Measurements from ENCODE around the gene UBXN2A.

Gene UBXN2A

GRCh38 chr2:23939987-23940717 is at the start of gene UBXN2A:
UBXN2A (plus strand) TSS chr2:23940463; CDS start chr2:23958315, 17,852 bp downstream.
- peak; percentile 45 to 66 for DNase-seq (ENCODE audit: low read depth in 2 of 2)

- DNase-seq (ENCODE audit: low read depth in 2 of 2): no peak
Observed at GRCh38 chr2:23900133-23900532, 40.1 kb upstream of the UBXN2A start.

- no peak for DNase-seq (ENCODE audit: low read depth in 2 of 2)
Observed at GRCh38 chr2:23900541-23901322, 39.5 kb upstream of the UBXN2A start.

GRCh38 chr2:23901966-23902846 is 38.1 kb upstream of the UBXN2A start:
- DNase-seq (ENCODE audit: low read depth in 2 of 2): no peak

GRCh38 chr2:23903034-23903433 is 37.2 kb upstream of the UBXN2A start:
- DNase-seq (ENCODE audit: low read depth in 2 of 2): no peak

- no peak for DNase-seq (ENCODE audit: low read depth in 2 of 2)
Observed at GRCh38 chr2:23904215-23904614, 36.0 kb upstream of the UBXN2A start.

GRCh38 chr2:23904692-23905091 is 35.6 kb upstream of the UBXN2A start:
- DNase-seq (ENCODE audit: low read depth in 2 of 2): no peak

GRCh38 chr2:23905155-23905554 is 35.1 kb upstream of the UBXN2A start:
- no peak for DNase-seq (ENCODE audit: low read depth in 2 of 2)

GRCh38 chr2:23912054-23912453 is 28.2 kb upstream of the UBXN2A start:
- no peak for DNase-seq (ENCODE audit: low read depth in 2 of 2)

- DNase-seq (ENCODE audit: low read depth in 2 of 2): no peak
Observed at GRCh38 chr2:23915327-23915726, 24.9 kb upstream of the UBXN2A start.

GRCh38 chr2:23916727-23917405 is 23.4 kb upstream of the UBXN2A start:
- DNase-seq (ENCODE audit: low read depth in 2 of 2): no peak

GRCh38 chr2:23918837-23919489 is 21.3 kb upstream of the UBXN2A start:
- no peak for DNase-seq (ENCODE audit: low read depth in 2 of 2)

GRCh38 chr2:23924589-23925359 is 15.5 kb upstream of the UBXN2A start:
- no peak for DNase-seq (ENCODE audit: low read depth in 2 of 2)

GRCh38 chr2:23925702-23926289 is 14.5 kb upstream of the UBXN2A start:
- peak; percentile 41 to 45 for DNase-seq (ENCODE audit: low read depth in 2 of 2)

- DNase-seq (ENCODE audit: low read depth in 2 of 2): peak in 1 of 2 donors; percentile 3
Observed at GRCh38 chr2:23926290-23926749, 13.9 kb upstream of the UBXN2A start.

- DNase-seq (ENCODE audit: low read depth in 2 of 2): peak; percentile 85 to 91
Observed at GRCh38 chr2:23926750-23927571, 13.3 kb upstream of the UBXN2A start, which contains the start of gene ATAD2B. ATAD2B (minus strand) TSS chr2:23927123; CDS start chr2:23926770, 353 bp downstream.

- DNase-seq (ENCODE audit: low read depth in 2 of 2): no peak
Observed at GRCh38 chr2:23934259-23934658, 6.0 kb upstream of the UBXN2A start.
